GM19467 (cell line): ENCODE results near the gene TRIM8.

Experiments
- ATAC-seq: cut with Tn5 transposase; IDR thresholded peaks from one replicate; pipeline ENCODE4 v1.9.1; 2021; ENCODE audit warnings: mild to moderate bottlenecking, moderate library complexity; ENCODE audit not compliant: unreplicated experiment

Gene TRIM8

DNA sequence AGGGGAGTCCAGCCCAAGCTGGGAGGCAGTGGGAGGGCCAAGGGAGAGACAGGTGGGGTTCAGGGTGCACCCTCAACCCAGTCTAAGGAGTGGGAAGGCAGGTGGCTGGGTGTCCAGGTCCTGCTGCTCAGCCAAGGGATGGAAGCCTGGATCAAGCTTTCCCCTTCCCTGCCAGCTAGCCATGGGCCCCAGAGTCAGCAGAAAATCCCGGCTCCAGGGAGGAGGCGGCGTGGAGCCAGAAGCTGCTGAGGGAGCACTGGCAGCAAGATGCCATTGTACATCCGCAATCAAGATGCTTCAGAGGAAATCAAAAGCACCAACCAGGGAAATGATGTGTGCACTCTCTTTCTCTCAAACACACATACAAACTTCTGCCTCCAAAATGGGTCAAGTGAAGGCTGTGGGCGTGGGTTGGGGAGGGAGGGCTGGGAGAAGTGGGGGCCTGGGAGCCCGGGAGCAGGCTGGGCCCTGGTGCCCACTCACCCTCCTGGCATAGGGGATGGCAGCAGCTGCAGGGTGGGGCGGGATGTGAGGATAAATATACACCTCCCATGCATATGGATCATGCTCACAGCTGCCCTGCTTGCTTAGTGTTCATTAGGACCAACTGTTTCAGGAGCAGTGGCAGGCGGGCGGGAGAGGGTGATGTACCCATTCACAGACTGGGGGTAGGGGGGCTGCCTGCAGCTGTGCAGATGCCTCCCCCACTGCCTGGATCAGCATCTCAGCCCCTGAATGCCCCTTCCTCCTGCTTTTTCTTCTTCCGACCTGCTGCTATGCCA, 24.2 kb downstream of the TRIM8 start:
- ATAC-seq = no peak

DNA sequence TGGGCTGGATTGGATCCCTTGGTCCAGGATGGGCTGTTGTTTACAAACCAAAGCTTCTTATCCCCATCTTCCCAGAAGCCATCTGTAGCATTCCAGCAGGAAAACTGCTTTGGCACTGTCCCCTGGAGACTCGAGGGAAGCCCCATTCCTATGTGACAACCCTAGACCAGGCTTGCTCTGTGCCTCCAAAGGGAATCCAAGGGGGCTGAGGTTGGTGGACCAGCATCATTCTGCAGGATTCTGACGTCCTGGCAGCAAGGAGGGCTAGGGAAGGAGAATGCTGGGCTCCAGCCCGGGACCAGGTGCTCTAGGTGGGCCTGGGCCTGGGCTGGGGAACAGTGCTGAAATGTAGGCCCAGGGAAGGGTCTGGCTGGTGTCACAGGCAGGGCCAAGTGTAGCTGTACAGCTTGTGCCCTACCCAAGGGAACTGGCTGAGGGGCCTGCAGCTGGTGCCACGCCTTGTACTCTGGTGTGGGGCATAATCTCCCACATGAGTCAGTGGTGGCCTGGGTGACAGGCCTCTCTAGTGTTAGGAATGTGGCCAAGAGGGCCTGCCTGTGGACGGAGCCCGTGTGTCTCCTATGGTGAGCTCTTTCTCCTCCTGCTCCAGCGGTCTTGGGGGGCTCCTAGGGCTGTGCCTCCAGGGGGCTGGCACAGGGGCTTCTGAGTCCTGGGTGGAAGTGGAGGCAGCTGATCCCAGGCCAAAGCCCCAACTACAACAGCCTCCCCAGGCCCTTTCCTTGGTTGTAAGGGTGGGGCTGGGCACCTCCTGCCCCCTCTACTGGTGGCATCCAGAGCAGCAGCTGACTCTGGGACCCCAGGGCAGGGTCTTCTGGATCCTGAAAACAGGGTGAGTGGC, 25.2 kb downstream of the TRIM8 start:
- no peak for ATAC-seq

DNA sequence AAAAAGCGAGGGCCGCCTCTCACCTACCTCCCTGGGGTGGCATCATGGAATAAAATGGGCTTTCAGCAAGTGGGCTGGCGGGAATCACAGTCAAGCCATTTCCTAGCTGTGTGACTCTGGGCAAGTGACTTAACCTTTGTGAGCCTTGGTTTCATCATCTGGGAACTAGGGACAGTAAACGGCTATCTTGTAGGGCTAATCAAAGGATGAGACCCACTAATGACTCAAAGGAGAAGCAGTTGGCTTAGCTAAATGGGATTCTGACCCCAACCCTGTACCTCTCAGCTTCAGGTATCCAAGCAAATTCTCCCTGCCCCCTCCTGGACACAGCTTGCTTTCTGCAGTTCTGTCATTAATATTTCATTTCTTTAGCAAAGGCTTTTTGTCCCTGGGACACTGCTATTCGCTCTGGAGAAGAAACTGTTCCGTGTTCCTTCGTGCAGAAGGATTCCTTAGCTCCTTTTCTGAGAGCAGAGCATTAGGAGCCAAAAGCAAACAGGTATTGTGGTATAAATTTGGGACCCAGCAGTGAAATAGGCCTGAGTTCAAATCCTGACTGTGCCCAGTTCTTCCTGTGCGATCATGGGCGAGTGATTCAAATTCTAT, 25.9 kb downstream of the TRIM8 start:
- ATAC-seq = no peak

DNA sequence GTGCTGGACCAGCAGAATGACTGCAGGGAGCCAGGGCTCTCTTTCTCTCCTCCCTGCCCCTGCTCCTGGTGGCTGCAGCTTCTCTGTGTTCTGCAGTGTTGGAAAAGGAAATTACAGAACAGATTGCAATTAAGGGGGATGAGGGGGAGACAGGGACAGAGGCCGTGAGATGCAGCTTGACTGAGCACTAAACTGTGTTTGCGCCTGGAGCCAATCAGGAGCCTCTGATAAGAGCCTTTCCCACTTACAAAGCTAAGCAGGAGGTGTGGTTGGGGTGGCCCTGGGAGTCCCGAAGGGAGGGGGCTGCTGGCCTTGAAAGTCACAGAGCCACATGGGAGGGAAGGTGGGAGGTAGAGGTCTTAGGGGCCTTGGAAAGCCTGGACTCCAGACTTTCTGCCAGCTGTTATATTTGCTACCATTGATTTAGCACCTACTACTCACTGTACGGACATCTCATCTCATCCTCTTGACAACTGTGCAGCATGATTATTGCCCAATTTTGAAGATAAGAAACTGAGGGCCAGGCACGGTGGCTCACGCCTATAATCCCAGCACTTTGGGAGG, 26.7 kb downstream of the TRIM8 start:
- no peak for ATAC-seq

DNA sequence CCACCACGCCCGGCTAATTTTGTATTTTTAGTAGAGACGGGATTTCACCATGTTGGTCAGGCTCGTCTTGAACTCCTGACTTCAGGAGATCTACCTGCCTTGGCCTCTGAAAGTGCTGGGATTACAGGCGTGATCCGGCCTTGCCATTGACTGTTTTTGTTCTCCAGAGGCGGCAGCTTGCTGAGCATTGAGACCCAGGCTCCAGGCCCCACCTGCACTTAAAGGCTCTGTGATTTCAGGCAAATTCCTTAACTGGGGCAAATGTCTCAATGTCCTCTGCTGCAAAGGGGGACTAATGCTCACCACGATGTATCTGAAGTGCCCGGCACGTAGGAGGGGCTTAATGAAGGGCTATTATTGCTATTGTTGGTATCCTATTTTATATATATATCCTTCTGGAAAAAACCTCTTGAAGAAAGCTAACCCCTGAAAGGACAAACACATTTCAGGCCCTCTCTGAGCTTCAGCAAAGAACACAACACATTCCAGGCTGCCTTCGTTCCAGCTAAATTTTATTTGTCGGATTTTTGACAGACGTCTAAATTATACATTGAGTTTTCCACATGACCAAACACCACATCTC, 29.0 kb downstream of the TRIM8 start:
- no peak for ATAC-seq

DNA sequence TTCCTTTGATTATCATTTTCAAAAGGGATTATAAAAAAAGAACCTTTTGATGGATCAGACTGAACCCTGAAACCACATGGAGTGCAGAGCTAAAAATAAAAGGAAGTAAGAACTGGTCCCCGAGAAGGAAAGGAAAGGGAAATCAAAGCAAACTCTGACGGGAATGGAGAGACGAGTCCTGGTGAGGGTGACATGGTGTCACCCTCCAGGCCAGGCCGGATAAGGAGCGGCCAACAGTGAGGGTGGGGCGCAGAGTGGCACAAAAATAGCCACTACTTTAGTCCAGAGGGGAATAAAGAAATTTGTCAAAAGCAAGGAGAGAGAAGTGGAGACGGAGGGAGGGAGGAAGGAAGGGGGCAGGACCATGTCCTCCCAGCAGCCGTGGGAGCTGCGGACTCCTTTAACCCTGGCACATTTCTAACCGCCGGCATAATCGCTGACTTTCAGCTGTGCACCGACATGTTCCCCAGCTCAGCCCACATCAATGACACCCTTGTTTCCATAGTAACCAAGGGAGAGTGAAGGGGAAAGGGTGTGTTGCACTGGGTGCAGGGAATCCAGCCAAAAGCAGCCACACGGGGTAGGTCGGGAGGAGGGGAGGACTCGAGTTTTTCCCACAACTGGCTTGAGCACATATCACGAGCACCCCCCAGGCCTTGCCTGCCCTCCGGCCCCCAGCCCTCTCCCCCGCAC, 29.7 kb downstream of the TRIM8 start:
- no peak for ATAC-seq

DNA sequence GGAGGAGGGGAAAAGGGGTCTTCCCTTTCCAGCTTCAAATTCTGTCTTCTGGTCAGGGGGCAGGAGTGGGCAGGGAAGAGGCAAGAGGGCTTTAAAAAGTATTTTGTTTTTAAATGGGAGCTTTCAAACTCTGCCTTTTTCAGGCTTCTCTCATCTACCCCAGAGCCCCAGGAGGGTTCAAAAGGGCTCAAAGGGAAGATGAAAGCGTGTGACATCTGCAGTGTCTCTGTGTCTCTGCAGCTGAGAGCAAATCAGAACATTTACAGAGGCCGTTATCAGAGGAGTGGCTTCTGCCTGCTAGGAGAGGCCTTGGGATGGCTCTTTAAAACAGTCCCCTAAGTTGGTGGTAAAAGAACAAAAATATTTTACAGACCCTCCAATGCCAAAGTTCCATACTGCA, 30.3 kb downstream of the TRIM8 start:
- ATAC-seq = no peak

DNA sequence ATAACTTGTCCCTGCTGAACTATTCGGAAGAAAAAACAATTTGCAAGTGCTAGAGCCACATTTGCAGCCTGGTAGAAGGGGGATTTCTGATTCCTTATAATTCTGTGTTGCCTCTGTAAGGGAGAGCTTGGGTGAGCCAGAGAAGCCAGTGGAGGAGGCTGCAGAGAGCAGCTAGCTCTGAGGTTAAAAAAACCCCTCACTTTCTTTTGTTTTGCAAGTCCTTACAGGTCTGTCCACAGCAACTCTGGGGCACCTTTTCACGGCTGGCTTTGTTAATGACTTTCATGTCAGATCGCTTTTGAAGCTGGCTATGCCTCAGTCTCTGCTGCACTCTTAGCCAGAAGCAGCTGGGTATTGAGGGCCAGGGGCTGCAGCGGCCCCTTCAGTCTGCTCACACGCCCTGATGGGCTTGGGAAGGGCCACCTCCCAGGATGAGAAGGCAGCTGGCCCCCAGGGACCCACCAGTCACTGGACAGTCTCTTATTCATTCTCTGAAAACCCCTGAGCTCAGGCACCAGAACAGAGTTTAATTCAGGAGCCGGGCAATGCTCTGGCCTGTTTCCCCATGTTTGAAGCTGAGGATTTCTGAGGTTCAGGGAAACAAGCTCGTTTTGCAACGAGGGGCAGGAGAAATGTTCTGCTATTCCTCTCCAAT, 30.9 kb downstream of the TRIM8 start:
- no peak for ATAC-seq

DNA sequence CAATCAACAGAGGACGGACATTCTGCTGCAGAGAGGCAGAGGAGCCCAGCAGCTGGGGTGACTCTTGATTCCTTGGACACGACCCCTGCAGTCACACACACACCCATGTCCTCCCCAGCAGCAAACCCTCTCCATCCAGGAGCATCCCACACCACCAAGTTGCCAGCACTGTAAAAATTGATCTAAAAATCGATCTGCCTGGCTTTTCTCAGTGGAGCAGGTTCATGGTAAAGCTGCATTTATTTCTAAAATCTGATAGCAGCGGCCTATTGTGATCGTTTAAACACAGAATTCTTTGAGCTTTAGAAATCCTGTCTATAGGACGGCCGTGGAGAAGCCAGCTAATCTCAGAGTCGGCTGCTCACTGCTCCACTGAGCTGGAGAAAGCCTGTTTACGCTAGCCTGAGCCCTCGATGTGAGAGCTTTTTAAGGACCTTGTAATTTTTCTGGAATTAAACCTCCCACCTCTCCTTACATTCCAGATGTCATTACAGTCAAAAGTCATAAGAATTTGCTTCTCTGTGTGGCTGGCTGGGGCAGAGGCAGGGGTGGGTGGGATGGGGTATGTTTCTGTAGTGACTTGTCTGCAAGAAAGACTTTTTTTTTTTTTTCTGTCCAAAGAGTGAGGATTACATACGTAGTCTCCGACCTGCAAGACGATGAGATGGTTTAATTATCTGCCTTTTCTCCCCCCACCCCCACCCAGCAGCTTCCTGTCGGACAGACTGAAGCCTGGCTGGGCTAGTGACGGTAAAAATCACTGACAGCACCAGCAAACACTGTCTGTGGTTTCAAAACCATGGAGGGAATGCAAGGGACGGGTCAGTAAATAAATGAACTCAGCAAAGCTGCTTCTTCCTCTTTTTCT, 31.6 kb downstream of the TRIM8 start:
- ATAC-seq = no peak

DNA sequence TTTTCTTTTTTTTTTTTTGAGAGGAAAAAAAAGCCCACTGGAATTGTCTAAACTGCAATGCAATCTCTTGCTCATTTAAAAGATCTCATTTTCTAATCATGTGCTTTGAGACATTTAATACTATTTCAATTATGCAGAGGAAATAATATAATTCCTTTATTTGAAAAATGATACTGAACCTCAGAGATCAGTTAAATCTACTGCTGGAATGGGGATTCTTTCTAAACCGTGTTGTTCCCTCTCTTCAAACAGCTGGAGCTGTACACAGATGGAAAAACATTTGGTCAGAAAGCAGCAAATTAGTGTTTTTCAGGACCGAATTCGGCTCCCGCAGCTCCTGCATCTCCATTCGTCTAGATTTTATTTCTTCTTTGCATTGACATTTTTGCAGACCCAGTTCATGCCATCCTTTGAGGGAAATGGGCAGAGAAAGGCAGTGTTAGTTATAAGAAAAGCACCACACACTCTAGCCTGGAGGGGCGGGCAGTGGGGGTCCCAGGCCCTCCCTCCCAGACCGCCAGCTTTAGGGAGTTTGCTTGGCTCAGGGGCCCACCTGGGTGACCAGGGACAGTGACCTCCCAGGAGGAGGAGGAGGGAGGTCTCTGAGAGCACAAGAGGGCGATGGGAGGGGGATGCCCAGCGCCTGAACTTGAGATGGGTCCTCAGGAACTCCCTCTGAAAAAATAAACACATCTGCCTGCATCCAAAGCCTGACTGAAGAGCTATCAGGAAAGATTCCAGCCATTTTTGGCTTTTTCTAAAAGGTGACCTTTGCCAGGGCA, 32.4 kb downstream of the TRIM8 start:
- no peak for ATAC-seq

DNA sequence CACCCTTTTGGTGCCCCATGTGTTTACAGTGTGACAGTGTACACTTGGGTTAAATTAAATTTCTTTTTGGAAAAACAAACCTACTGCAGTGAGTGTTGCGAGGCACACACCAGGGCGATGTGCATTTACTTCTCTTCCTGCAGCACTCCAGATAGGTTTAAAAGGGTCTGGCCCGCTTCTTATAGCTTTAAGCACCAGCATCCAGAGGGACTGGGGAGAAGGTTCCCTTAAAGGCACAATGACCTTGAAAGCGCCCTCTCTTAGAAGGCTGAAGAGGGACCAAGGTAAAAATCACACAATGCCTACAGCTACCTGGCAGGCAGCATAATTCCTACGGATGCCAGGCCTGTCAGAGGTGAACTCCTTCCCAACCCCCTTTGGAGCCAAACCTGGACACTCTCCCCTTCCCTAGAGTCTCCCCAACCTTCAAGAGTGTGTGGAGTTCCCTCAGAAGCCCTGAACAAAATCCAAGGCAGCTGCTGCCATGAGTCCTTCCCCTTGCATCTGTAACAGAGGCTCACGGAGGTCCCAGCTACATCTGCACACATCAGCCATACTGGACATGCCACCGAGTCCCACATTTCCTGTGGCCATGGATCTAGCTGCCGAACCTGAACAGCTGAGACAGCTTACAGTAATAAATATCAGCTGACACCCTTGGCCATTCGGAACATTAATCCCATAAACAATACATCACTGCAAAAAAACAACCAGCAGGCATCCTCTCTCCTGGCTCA, 33.2 kb downstream of the TRIM8 start:
- ATAC-seq = no peak

DNA sequence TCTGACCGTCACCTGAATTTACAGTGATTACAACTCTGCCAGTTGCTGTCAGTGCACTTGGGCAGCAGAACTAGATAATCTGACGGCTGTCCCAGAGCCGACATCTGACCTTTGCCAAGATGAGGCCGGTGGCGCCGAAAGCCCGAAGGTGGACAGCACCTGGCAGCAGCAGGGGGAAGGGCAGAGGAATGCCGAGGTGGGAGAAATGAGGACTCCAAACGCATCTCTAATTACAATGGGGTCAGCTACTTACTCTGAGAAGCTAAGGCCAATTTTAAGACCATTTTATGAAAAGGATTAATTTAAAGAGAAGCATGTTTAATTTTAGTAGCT, 33.8 kb downstream of the TRIM8 start:
- ATAC-seq = no peak

DNA sequence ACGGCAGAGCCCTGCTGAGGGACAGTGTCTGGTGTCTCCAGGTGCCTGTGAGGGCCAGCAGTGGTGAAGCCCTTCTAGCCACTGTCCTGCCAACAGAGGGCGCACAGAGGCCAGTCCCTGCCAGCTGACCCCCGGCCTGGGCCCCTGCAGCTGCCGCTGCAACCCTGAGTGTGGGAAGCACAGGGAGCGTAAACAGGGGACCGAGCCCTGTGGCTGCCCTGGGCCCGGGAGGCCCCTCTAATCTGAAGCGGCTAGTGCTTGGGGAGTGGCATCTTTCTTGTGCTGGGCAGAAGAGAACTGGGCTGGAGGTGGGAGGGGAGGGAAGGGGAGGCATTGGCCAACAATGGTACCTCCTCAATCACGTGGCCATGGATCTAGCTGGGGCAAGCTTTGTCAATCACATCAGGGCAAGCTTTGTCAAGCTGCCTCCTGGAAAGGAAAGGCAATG, 34.6 kb downstream of the TRIM8 start:
- no peak for ATAC-seq

DNA sequence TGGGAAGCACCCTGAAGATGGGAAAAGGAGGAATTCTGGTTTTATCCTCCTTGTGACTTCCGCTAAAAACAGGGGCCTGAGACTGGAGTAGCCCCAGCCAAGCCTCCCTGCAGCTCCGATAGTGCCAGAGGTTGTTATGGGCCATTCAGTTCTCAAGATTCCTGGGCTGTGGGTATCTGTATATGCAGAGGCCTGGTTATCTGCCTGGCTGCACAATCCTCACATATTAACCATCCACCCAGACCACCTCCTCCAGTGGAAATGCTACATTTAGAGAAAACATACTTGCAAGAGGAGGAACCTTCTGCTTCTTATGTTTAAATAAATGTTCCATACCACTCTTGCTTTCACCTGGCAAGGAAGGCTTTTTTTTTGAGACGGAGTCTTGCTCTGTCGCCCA, 35.3 kb downstream of the TRIM8 start:
- ATAC-seq = no peak

DNA sequence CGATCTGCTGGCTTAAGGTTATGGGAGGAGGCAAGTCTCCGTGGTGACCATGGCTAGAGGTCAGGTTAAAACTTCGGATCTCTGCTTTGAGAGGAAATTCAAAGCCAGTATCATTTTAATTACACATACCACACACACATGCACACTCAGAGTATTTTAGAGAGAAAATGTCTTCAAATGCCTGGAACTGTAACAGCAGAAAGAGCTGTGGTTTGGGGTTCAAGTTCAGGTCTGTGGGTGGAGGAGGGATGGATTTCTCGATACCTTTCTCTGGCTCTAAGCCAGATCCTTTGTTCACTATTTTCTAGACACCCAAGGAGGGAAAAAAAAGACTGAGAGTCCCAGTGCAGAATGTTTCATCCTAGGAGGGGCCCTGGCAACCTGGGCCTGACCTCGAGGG, 37.4 kb downstream of the TRIM8 start:
- no peak for ATAC-seq

DNA sequence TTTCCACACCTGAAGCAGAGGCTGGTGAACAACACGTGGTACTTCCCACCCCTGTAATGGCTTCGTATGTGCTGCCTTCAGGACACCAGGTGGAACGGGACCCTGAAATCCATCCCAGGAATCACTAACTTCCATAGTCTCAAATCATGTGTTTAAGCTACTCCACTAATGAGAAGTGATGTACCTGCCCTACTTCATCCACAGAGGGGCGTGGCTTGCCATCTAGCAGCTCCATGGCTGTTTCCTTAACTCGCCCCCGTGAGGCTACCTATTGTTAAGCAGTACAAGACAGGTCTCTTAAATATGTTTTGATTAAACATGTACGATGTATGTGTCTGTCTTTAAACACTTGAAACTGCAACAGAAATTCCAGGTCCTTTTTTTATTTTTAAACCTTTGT, 38.1 kb downstream of the TRIM8 start:
- ATAC-seq = no peak

DNA sequence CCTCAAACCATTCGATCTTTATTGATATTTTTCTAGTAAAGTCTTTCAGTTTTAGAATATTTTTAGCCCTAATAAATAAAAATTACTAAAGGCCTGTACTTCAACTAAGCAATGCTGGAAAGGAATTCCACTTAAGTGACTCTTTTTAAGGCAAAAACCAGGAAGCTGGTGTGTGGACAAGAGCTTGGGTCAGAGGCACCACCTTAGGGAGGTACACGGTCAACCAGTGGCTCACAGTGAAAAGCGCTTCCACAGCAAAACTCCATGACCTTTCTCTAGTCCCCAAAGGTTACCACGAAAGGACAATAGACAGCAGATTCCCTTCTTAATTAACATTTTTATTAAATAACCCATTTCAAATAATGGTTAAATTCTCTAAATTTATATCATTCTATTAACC, 38.7 kb downstream of the TRIM8 start:
- no peak for ATAC-seq

DNA sequence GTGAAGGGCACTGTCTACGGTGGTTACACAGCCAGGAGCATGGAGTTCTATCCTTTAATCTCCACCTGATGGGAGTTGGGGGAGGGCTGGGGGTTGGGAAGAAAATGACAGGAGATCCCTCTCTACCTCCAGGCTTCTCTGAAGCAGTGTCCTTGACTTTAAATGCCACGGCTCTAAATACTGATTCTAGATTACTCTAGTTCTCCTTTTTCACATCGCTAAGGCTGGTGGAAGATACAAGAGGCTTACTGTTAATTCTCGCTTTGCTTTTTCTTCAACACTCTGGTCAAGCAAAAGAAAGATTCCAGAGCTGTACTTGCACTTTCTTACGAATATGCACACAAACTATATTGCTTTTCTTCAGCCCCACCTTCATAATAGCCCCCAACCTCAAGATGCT, 39.5 kb downstream of the TRIM8 start:
- ATAC-seq = no peak
